GM19438 (cell line): ENCODE results near the gene PAX5.

Source experiments
- ATAC-seq: cut with Tn5 transposase; IDR thresholded peaks from one replicate; pipeline ENCODE4 v1.9.1; 2021; ENCODE audit warnings: low read depth; ENCODE audit not compliant: unreplicated experiment

Gene PAX5

GRCh38 chr9:36791222-36791950, 242.7 kb downstream of the PAX5 start:
- no peak for ATAC-seq

DNA sequence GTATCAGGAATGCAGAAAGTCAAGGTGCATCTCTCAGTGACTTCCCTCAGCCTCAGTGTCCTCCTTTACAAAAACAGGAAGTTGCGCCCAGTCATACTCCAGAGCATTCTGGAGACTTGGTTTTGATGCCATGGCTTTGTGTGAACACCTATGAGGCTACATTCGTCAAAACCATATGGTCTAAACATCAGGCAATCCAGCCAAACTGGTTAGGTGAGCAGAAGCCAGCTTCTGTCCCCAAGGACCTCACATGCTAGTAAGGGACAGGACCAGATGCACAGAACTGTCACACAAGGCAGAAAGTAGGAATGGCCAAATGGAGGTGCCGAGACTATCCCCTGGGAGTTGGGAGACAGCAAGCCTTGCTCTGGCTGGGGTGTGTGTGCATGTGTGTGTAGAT, 244.2 kb downstream of the PAX5 start:
- ATAC-seq, result no peak

DNA sequence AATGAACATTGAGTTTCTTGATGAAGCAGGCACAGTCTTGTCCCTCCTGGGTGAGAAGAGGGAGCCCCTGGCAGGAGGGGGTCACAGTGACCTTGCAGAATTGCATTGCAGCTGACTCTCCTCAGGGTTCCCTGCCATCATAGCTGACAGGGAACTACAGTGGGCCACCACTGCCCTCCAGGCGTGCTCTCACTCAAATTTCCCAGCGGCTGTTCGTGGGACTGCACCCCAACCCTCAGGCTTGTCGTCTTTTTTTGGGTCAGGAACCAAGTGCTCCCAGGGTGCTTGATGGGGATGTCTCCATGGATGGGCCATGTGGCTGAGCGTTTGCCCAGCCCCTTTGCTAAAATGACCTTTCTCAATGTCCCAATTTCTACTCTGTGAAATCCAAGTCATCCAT, 245.5 kb downstream of the PAX5 start:
- ATAC-seq, result no peak

DNA sequence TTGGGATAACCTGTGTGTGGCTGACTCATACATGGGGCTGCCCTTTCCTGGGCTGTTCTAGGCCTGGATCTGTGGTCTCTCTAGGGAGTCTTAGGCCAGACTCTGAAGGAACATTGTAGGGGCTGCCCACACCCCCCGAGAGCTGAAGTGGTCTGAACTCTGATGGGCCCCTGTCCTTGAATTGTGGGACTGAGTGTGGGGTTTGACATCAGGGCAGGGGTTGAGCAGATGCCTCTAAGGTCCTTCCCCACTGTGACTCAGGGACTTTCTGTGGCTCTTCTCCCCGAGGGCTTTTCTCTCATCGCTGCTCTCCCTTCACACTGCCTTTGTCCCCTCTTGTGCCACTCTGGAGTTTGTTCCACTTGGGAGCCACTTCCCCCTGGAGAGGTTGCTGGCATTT, 246.4 kb downstream of the PAX5 start:
- no peak for ATAC-seq
